Stimulated activated naive CD8-positive, alpha-beta T cell treated with anti-CD3 and anti-CD28 coated beads, Interleukin-15, Interleukin-2, amounts not matched to agents 100 ng/mL and 50 ng/mL, for 24 hours (primary cell): ENCODE data around the gene USP16.
"Not testable (repeated sequence)": the region's sequence is repeated elsewhere in the genome, so short reads cannot be mapped to it uniquely, and the experiment has no call there.

ENCODE experiments used
- H3K27ac Mint-ChIP-seq: one replicate; pipeline ENCODE4 v1.8.0; 2021; ENCODE audit warnings: mild to moderate bottlenecking, mixed read lengths
- H3K27me3 Mint-ChIP-seq: one replicate; pipeline ENCODE4 v1.8.0; 2021; ENCODE audit warnings: mixed read lengths
- H3K36me3 Mint-ChIP-seq: one replicate; pipeline ENCODE4 v1.8.0; 2021; ENCODE audit warnings: low read depth, mixed read lengths
- H3K4me1 Mint-ChIP-seq: one replicate; pipeline ENCODE4 v1.8.0; 2021; ENCODE audit warnings: low read depth, mixed read lengths
- H3K4me3 Mint-ChIP-seq: one replicate; pipeline ENCODE4 v1.8.0; 2021; ENCODE audit warnings: mild to moderate bottlenecking, mixed read lengths
- H3K9me3 Mint-ChIP-seq: one replicate; pipeline ENCODE4 v1.8.0; 2021; ENCODE audit warnings: mixed read lengths

Gene USP16

GRCh38 chr21:29024474-29025327 lies at the start of gene USP16:
USP16 (plus strand) TSS chr21:29024668; CDS start chr21:29027914, 3,246 bp downstream.
- peak within 1 kb of the TSS; percentile 99 for H3K27ac Mint-ChIP-seq
- peak within 1 kb of the TSS; percentile 100 for H3K4me3 Mint-ChIP-seq
- no peaks in the 10 kb centered on the region for H3K27me3 Mint-ChIP-seq
- H3K9me3 Mint-ChIP-seq, result no peaks in the 10 kb centered on the region
- peaks cover 60% of the 10 kb centered on the region for H3K4me1 Mint-ChIP-seq
- peaks cover 36% of the 10 kb centered on the region for H3K36me3 Mint-ChIP-seq

- Mint-ChIP-seq H3K27ac (peak overlapping the region; percentile 38), H3K36me3 (peaks cover 45% of the 10 kb centered on the region), H3K4me1 (peaks cover 5% of the 10 kb centered on the region), H3K4me3 (no peak overlapping the region), H3K27me3 (no peaks in the 10 kb centered on the region), H3K9me3 (no peaks in the 10 kb centered on the region)
Observed at GRCh38 chr21:28975397-28975796, 49.1 kb upstream of the USP16 start.

GRCh38 chr21:28979092-28979491 lies 45.4 kb upstream of the USP16 start:
- no peak overlapping the region for H3K4me3 Mint-ChIP-seq
- no peaks in the 10 kb centered on the region for H3K27me3 Mint-ChIP-seq
- H3K4me1 Mint-ChIP-seq, result peaks cover 5% of the 10 kb centered on the region
- H3K9me3 Mint-ChIP-seq, result no peaks in the 10 kb centered on the region
- H3K27ac Mint-ChIP-seq, result no peak overlapping the region
- peaks cover 57% of the 10 kb centered on the region for H3K36me3 Mint-ChIP-seq

- peaks cover 5% of the 10 kb centered on the region for H3K4me1 Mint-ChIP-seq
- no peaks in the 10 kb centered on the region for H3K27me3 Mint-ChIP-seq
- no peak overlapping the region for H3K4me3 Mint-ChIP-seq
- H3K9me3 Mint-ChIP-seq, result no peaks in the 10 kb centered on the region
- H3K27ac Mint-ChIP-seq, result no peak overlapping the region
- H3K36me3 Mint-ChIP-seq, result peaks cover 54% of the 10 kb centered on the region
Observed at GRCh38 chr21:28982637-28983036, 41.8 kb upstream of the USP16 start.

- Mint-ChIP-seq H3K36me3 (peaks cover 48% of the 10 kb centered on the region), H3K4me1 (peaks cover 43% of the 10 kb centered on the region), H3K27ac (no peak overlapping the region), H3K4me3 (no peak overlapping the region), H3K27me3 (no peaks in the 10 kb centered on the region), H3K9me3 (no peaks in the 10 kb centered on the region)
Observed at GRCh38 chr21:28986677-28987076, 37.8 kb upstream of the USP16 start.

- Mint-ChIP-seq H3K4me1 (peaks cover 55% of the 10 kb centered on the region), H3K4me3 (peak overlapping the region; percentile 37), H3K27ac (peak overlapping the region; percentile 92), H3K36me3 (peaks cover 34% of the 10 kb centered on the region)
- not testable (repeated sequence) for H3K9me3 Mint-ChIP-seq, H3K27me3 Mint-ChIP-seq
Observed at GRCh38 chr21:28988146-28988545, 36.3 kb upstream of the USP16 start.

GRCh38 chr21:28991861-28992525 lies 32.5 kb upstream of the USP16 start:
- Mint-ChIP-seq H3K9me3 (no peaks in the 10 kb centered on the region), H3K4me3 (peak overlapping the region; percentile 97), H3K27me3 (no peaks in the 10 kb centered on the region), H3K36me3 (peaks cover 13% of the 10 kb centered on the region), H3K27ac (peak overlapping the region; percentile 95), H3K4me1 (peaks cover 66% of the 10 kb centered on the region)

GRCh38 chr21:28992526-28993292 lies 31.8 kb upstream of the USP16 start, which contains the start of gene LTN1:
LTN1 (minus strand) TSS chr21:28992877; CDS start chr21:28992805, 72 bp downstream.
- H3K9me3 Mint-ChIP-seq, result no peaks in the 10 kb centered on the region
- H3K36me3 Mint-ChIP-seq, result peaks cover 13% of the 10 kb centered on the region
- H3K4me1 Mint-ChIP-seq, result peaks cover 60% of the 10 kb centered on the region
- H3K27me3 Mint-ChIP-seq, result no peaks in the 10 kb centered on the region
- H3K27ac Mint-ChIP-seq, result peak within 1 kb of the TSS; percentile 95
- peak within 1 kb of the TSS; percentile 97 for H3K4me3 Mint-ChIP-seq

GRCh38 chr21:28993293-28993629 lies 31.2 kb upstream of the USP16 start:
- Mint-ChIP-seq H3K4me3 (peak overlapping the region; percentile 97), H3K27me3 (no peaks in the 10 kb centered on the region), H3K36me3 (peaks cover 13% of the 10 kb centered on the region), H3K27ac (peak overlapping the region; percentile 95), H3K4me1 (peaks cover 55% of the 10 kb centered on the region), H3K9me3 (no peaks in the 10 kb centered on the region)

GRCh38 chr21:29002442-29003144 lies 21.9 kb upstream of the USP16 start:
- H3K4me3 Mint-ChIP-seq, result peak overlapping the region; percentile 90
- H3K27ac Mint-ChIP-seq, result peak overlapping the region; percentile 93
- peaks cover 18% of the 10 kb centered on the region for H3K36me3 Mint-ChIP-seq
- H3K9me3 Mint-ChIP-seq, result no peaks in the 10 kb centered on the region
- no peaks in the 10 kb centered on the region for H3K27me3 Mint-ChIP-seq
- H3K4me1 Mint-ChIP-seq, result peaks cover 13% of the 10 kb centered on the region

GRCh38 chr21:29005696-29006095 lies 18.8 kb upstream of the USP16 start:
- H3K27me3 Mint-ChIP-seq, result no peaks in the 10 kb centered on the region
- H3K9me3 Mint-ChIP-seq, result no peaks in the 10 kb centered on the region
- peaks cover 13% of the 10 kb centered on the region for H3K4me1 Mint-ChIP-seq
- H3K36me3 Mint-ChIP-seq, result peaks cover 20% of the 10 kb centered on the region
- H3K27ac Mint-ChIP-seq, result peak overlapping the region; percentile 28
- H3K4me3 Mint-ChIP-seq, result no peak overlapping the region

- Mint-ChIP-seq H3K27me3 (no peaks in the 10 kb centered on the region), H3K4me3 (no peak overlapping the region), H3K9me3 (no peaks in the 10 kb centered on the region), H3K36me3 (peaks cover 14% of the 10 kb centered on the region), H3K27ac (no peak overlapping the region), H3K4me1 (peaks cover 9% of the 10 kb centered on the region)
Observed at GRCh38 chr21:29007135-29007534, 17.3 kb upstream of the USP16 start.

- H3K27me3 Mint-ChIP-seq, result no peaks in the 10 kb centered on the region
- no peak overlapping the region for H3K4me3 Mint-ChIP-seq
Observed at GRCh38 chr21:29007810-29008209, 16.7 kb upstream of the USP16 start.

GRCh38 chr21:29008367-29008766 lies 16.1 kb upstream of the USP16 start:
- H3K4me3 Mint-ChIP-seq, result no peak overlapping the region
- H3K4me1 Mint-ChIP-seq, result peaks cover 6% of the 10 kb centered on the region
- no peaks in the 10 kb centered on the region for H3K27me3 Mint-ChIP-seq
- H3K9me3 Mint-ChIP-seq, result no peaks in the 10 kb centered on the region
- no peak overlapping the region for H3K27ac Mint-ChIP-seq
- H3K36me3 Mint-ChIP-seq, result peaks cover 14% of the 10 kb centered on the region

More at GRCh38 chr21:29007810-29008209, 16.7 kb upstream of the USP16 start:
- Mint-ChIP-seq H3K27ac (no peak overlapping the region), H3K36me3 (peaks cover 14% of the 10 kb centered on the region), H3K4me1 (peaks cover 6% of the 10 kb centered on the region), H3K9me3 (no peaks in the 10 kb centered on the region)
